ENCODE measurements around the gene ZNF423. TPM values are rescaled to one million over a fixed set of nuclear protein-coding genes. Genes with fewer than 3 reads are reported as not detected.

Gene ZNF423
- total RNA-seq, 1 donor, result 11.6 TPM

DNA sequence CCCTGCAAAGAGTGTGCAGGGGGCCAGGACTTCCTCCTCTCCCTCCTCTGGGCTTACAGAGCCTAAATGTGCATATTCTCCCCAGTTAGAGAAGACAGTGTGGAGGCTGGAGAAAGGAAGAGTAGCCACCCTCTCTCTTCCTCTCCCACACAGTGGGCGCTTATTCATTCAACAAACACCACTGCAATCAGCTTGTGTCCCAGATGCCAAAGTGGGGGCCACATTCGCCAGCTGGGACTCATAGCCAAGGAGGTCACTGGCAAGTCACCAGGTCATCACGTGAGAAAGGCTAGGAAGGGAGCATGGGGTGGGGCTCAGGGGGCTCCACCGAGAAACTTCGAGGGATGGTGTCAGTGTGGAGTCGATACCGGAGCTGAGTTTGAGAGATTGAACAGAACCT lies 45.0 kb upstream of the ZNF423 start:
- Histone ChIP-seq H2AFZ (ENCODE audit: low read length) (no peak overlapping the region), H3K4me2 (ENCODE audit: insufficient read depth, low read length) (no peak overlapping the region), H3K27me3 (ENCODE audit: insufficient read depth, low read length) (no peaks in the 10 kb centered on the region), H3K4me3 (ENCODE audit: insufficient read depth, low read length) (no peak overlapping the region), H3K9me3 (ENCODE audit: low read depth, low read length) (no peaks in the 10 kb centered on the region), H3K27ac (ENCODE audit: low read depth, low read length) (no peak overlapping the region), H4K20me1 (ENCODE audit: insufficient read depth, low read length) (no peaks in the 10 kb centered on the region), H3K36me3 (ENCODE audit: insufficient read depth, low read length) (no peaks in the 10 kb centered on the region), H3K4me1 (ENCODE audit: insufficient read depth, low read length) (no peaks in the 10 kb centered on the region), H3K79me2 (ENCODE audit: insufficient read depth, low read length) (no peaks in the 10 kb centered on the region)
- no peak for DNase-seq (ENCODE audit: insufficient read length, low spot score, missing footprints)
- TF ChIP-seq, protein P1, sequence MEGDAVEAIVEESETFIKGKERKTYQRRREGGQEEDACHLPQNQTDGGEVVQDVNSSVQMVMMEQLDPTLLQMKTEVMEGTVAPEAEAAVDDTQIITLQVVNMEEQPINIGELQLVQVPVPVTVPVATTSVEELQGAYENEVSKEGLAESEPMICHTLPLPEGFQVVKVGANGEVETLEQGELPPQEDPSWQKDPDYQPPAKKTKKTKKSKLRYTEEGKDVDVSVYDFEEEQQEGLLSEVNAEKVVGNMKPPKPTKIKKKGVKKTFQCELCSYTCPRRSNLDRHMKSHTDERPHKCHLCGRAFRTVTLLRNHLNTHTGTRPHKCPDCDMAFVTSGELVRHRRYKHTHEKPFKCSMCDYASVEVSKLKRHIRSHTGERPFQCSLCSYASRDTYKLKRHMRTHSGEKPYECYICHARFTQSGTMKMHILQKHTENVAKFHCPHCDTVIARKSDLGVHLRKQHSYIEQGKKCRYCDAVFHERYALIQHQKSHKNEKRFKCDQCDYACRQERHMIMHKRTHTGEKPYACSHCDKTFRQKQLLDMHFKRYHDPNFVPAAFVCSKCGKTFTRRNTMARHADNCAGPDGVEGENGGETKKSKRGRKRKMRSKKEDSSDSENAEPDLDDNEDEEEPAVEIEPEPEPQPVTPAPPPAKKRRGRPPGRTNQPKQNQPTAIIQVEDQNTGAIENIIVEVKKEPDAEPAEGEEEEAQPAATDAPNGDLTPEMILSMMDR (IDR thresholded peaks at IDR 0.05; ENCODE audit: extremely low read depth, low read depth, low read length), result no peak

DNA sequence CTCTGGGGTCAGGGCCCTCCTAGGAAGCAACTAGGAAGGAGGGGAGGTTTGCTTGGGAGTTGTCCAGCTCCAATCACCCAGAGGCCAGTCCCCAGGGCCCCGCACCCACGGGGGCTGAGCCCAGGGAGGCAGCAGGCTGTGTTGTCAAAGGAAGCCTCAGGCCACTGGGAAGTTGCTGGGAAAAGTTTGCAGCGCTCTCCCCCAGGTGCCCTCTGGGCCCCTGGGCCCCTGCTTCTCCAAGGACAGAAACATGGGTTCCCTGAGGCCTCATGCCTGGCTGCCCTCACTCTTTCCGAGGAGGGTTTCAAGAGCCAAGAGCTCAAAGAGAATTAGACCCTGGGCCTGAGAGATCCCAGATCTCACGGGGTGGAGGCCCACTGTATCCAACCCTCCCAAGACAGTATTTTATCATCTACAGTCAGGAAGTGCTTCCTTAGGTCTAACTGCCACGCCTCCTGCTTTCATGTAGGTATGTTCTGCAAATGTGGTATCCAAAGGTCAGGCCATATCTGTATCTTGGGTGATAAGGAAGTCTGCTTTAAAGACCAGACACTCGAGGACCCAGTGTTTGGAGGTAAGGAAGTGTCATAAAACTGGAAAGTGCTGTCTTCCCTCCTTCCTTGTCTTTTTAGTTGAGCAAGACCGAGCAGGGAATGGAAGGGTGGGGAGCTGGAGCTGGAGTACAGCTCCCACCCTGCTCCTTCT lies 44.2 kb upstream of the ZNF423 start:
- H3K27ac ChIP-seq (ENCODE audit: low read depth, low read length), result no peak overlapping the region
- no peaks in the 10 kb centered on the region for H3K36me3 ChIP-seq (ENCODE audit: insufficient read depth, low read length)
- H3K4me3 ChIP-seq (ENCODE audit: insufficient read depth, low read length), result no peak overlapping the region
- no peaks in the 10 kb centered on the region for H3K27me3 ChIP-seq (ENCODE audit: insufficient read depth, low read length)
- no peaks in the 10 kb centered on the region for H3K9me3 ChIP-seq (ENCODE audit: low read depth, low read length)
- H2AFZ ChIP-seq (ENCODE audit: low read length), result no peak overlapping the region
- TF ChIP-seq, protein P1 (IDR thresholded peaks at IDR 0.05; ENCODE audit: extremely low read depth, low read depth, low read length), result no peak
- H3K79me2 ChIP-seq (ENCODE audit: insufficient read depth, low read length), result no peaks in the 10 kb centered on the region
- no peak for DNase-seq (ENCODE audit: insufficient read length, low spot score, missing footprints)
- H3K4me1 ChIP-seq (ENCODE audit: insufficient read depth, low read length), result no peaks in the 10 kb centered on the region
- H3K4me2 ChIP-seq (ENCODE audit: insufficient read depth, low read length), result no peak overlapping the region
- no peaks in the 10 kb centered on the region for H4K20me1 ChIP-seq (ENCODE audit: insufficient read depth, low read length)

DNA sequence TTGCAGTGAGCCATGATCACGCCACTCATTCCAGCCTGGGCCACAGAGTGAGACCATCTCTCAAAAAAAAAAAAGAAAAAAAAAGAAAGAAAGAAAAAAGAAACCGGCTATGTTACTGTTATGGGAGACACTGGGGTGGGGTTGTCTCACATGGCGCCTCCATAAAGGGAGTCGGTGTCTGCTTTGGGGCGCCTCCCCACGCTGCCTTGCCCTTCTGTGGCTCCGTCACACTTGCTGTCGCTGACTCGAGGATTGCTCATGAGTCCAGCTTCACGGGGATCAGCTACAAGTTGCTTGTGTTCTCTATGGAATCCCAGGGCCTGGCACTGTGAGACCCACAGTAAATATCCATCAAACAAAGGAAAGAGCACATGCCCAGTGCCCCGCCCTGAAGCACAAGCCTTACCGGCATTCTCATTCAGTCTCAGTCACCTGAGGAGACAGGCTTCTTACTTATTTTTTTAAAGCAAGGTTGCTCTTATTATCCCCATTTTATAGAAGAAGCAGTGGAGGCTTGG lies 40.6 kb upstream of the ZNF423 start:
- no peaks in the 10 kb centered on the region for H4K20me1 ChIP-seq (ENCODE audit: insufficient read depth, low read length)
- no peak overlapping the region for H2AFZ ChIP-seq (ENCODE audit: low read length)
- H3K36me3 ChIP-seq (ENCODE audit: insufficient read depth, low read length), result no peaks in the 10 kb centered on the region
- no peak for DNase-seq (ENCODE audit: insufficient read length, low spot score, missing footprints)
- no peaks in the 10 kb centered on the region for H3K4me1 ChIP-seq (ENCODE audit: insufficient read depth, low read length)
- no peak overlapping the region for H3K27ac ChIP-seq (ENCODE audit: low read depth, low read length)
- TF ChIP-seq, protein P1 (IDR thresholded peaks at IDR 0.05; ENCODE audit: extremely low read depth, low read depth, low read length), result no peak
- no peaks in the 10 kb centered on the region for H3K9me3 ChIP-seq (ENCODE audit: low read depth, low read length)
- H3K4me2 ChIP-seq (ENCODE audit: insufficient read depth, low read length), result no peak overlapping the region
- no peak overlapping the region for H3K4me3 ChIP-seq (ENCODE audit: insufficient read depth, low read length)
- H3K79me2 ChIP-seq (ENCODE audit: insufficient read depth, low read length), result no peaks in the 10 kb centered on the region
- H3K27me3 ChIP-seq (ENCODE audit: insufficient read depth, low read length), result peaks cover 7% of the 10 kb centered on the region

DNA sequence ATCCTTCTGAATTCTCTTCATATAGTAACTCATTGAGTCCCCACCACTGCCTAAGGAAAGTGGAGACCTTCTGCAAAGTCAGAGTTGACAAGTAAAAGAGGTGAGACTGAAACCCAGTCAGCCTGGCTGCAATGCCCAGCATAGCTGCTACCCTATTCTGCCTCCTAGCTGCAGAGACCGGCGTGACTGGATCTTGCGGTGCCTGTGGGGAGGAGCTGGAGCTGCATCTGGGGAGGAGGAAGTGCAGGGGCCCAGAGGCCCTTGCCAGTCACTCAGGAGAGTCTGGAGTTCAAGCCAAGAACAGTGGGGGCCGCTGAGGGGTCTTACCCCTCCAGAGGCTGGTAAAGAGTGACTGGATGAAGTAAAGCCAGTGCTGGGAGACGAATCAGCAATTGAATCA lies 35.0 kb upstream of the ZNF423 start:
- Histone ChIP-seq H3K27ac (ENCODE audit: low read depth, low read length) (no peak overlapping the region), H3K4me3 (ENCODE audit: insufficient read depth, low read length) (no peak overlapping the region), H2AFZ (ENCODE audit: low read length) (no peak overlapping the region), H3K4me1 (ENCODE audit: insufficient read depth, low read length) (no peaks in the 10 kb centered on the region), H3K9me3 (ENCODE audit: low read depth, low read length) (peaks cover 2% of the 10 kb centered on the region), H3K27me3 (ENCODE audit: insufficient read depth, low read length) (peaks cover 8% of the 10 kb centered on the region), H3K79me2 (ENCODE audit: insufficient read depth, low read length) (no peaks in the 10 kb centered on the region), H3K4me2 (ENCODE audit: insufficient read depth, low read length) (no peak overlapping the region), H4K20me1 (ENCODE audit: insufficient read depth, low read length) (no peaks in the 10 kb centered on the region), H3K36me3 (ENCODE audit: insufficient read depth, low read length) (no peaks in the 10 kb centered on the region)
- peak; percentile 80 for DNase-seq (ENCODE audit: insufficient read length, low spot score, missing footprints)
- TF ChIP-seq, protein P1 (IDR thresholded peaks at IDR 0.05; ENCODE audit: extremely low read depth, low read depth, low read length), result peak; percentile 47
